ENCODE measurements around the gene PTPA.

DNA sequence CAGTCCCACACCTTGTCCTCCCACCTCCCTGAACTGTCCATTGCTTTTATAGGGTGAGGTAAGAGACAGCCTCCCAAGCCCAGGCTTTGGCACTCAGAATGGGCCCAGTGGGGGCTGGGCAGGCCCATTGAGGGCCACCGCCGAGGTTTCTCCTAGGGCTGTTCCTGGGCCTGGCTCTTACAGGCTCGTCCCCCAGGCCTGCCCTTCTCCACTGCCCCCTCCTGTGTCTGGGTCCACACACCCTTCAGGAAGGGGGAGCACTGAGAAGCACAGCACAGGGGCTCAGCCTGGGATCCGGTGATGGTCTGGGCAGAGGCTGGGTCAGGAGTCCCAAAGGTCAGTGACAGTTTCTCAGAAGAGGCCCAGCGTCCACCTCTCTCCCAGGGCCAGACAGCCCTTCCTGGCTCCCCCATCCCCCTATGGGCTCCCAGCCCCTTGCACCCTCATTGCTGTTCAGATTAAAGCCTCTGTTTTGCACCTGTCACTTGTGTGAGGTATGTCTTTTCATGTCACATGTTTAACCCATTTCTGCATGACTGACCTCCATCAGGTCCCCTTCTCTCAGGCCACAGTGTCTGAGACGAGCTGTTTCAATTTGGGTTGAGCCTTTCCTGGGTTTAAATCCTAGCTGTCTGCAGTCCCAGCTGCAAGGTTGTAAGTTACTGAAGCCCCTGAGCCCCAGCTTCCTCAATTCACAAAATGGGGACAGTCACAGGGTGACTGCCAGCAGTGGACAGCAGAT, 37.4 kb downstream of the PTPA start:
- TF ChIP-seq, protein P1, sequence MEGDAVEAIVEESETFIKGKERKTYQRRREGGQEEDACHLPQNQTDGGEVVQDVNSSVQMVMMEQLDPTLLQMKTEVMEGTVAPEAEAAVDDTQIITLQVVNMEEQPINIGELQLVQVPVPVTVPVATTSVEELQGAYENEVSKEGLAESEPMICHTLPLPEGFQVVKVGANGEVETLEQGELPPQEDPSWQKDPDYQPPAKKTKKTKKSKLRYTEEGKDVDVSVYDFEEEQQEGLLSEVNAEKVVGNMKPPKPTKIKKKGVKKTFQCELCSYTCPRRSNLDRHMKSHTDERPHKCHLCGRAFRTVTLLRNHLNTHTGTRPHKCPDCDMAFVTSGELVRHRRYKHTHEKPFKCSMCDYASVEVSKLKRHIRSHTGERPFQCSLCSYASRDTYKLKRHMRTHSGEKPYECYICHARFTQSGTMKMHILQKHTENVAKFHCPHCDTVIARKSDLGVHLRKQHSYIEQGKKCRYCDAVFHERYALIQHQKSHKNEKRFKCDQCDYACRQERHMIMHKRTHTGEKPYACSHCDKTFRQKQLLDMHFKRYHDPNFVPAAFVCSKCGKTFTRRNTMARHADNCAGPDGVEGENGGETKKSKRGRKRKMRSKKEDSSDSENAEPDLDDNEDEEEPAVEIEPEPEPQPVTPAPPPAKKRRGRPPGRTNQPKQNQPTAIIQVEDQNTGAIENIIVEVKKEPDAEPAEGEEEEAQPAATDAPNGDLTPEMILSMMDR (IDR thresholded peaks at IDR 0.05; ENCODE audit: low read depth, low read length) = no peak
- TF ChIP-seq EZH2phosphoT487 (IDR thresholded peaks at IDR 0.05; ENCODE audit: low read depth) = no peak
